IPS-20b (cell line): ENCODE results near the gene ANKRD60.

Source experiments
- H3K27ac ChIP-seq: one replicate; pipeline ENCODE4 v1.5.1; 2013; ENCODE audit warnings: low read length
- H3K27me3 ChIP-seq: 2 replicates; pipeline ENCODE4 v1.6.1; 2013; ENCODE audit warnings: mild to moderate bottlenecking, low read length, inconsistent platforms; ENCODE audit not compliant: insufficient read depth
- H3K36me3 ChIP-seq: 2 replicates; pipeline ENCODE4 v1.6.1; 2013; ENCODE audit warnings: low read depth, mild to moderate bottlenecking, inconsistent platforms, low read length, moderate library complexity; ENCODE audit not compliant: insufficient read depth
- H3K4me1 ChIP-seq: 2 replicates; pipeline ENCODE4 v1.6.1; 2013; ENCODE audit warnings: mild to moderate bottlenecking, control low read depth, inconsistent platforms, low read length, moderate library complexity; ENCODE audit not compliant: insufficient read depth
- H3K4me3 ChIP-seq: 2 replicates; pipeline ENCODE4 v1.5.1; 2013; ENCODE audit warnings: mild to moderate bottlenecking, low read length, inconsistent platforms
- H3K9ac ChIP-seq: 2 replicates; pipeline ENCODE4 v1.6.1; 2013; ENCODE audit warnings: low read depth, mild to moderate bottlenecking, inconsistent platforms, low read length, moderate library complexity
- H3K9me3 ChIP-seq: 2 replicates; pipeline ENCODE4 v1.6.1; 2013; ENCODE audit warnings: mild to moderate bottlenecking, low read depth, low read length, inconsistent platforms; ENCODE audit not compliant: insufficient read depth

The ANKRD60 gene

DNA sequence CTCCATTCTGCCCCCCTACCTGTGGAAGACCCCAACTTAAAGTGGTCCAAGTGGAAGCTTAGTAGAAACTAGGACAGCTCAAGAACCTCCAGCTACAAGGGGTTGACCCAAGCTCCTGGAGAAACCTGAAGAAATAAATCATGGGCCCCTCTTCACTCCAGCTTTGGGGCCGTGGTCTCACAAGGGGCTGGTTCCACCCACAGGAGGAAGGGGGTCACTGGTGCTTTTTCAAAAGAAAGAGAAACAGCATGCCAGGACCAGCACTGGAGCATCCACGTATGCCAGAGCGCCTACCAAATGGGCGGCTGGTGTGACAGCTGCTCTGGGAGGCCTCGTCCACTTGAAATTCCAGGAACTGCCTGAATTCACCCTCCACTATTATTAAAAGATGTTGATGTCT lies 14.4 kb upstream of the ANKRD60 start:
- no peaks in the 10 kb centered on the region for H3K9me3 ChIP-seq
- no peaks in the 10 kb centered on the region for H3K27me3 ChIP-seq
- peaks cover 50% of the 10 kb centered on the region for H3K36me3 ChIP-seq
- H3K27ac ChIP-seq = no peak overlapping the region
- H3K4me1 ChIP-seq = no peaks in the 10 kb centered on the region
- H3K9ac ChIP-seq = no peak overlapping the region
- H3K4me3 ChIP-seq = no peak overlapping the region

DNA sequence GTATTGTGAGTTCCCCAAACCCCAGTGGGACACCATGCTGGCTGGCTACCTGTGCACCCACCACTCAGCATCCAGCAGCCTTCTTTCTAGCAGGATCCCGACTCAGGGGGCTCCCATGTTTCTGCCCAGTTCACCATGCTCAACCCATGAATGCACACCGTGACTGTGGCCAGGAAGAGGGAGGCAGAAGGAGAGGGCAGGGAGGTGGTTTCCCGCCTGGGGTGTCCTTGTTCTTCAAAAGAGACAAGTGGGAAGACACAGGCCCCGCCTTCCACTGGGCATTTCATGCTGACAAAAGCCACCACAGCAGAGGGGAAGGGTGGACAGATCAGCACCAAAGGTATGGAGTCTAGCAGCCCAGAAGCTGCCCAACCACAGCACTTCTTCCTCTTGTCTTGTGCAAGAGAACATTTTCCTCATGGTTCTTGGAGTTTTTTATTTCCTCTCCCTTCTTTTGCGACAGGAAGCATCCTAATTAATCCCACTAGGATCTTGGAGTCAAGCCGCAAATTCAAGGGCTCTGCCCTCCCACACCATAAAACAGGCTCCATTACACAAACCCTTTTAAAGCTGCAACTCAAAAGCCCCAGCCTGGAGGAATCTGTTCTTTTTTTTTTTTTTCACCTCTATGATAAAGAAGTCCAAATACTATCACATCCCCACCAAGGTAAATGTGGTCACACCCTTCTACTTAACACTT lies 13.5 kb upstream of the ANKRD60 start:
- H3K4me1 ChIP-seq = 0 out of 2 replicates have a peak, but pooled peaks cover 4% of the 10 kb centered on the region
- H3K36me3 ChIP-seq = peaks cover 41% of the 10 kb centered on the region
- no peak overlapping the region for H3K9ac ChIP-seq
- no peak overlapping the region for H3K27ac ChIP-seq
- no peak overlapping the region for H3K4me3 ChIP-seq
- peaks cover under 1% of the 10 kb centered on the region; the same call in 1 of the 2 replicates for H3K27me3 ChIP-seq
- H3K9me3 ChIP-seq = no peaks in the 10 kb centered on the region

DNA sequence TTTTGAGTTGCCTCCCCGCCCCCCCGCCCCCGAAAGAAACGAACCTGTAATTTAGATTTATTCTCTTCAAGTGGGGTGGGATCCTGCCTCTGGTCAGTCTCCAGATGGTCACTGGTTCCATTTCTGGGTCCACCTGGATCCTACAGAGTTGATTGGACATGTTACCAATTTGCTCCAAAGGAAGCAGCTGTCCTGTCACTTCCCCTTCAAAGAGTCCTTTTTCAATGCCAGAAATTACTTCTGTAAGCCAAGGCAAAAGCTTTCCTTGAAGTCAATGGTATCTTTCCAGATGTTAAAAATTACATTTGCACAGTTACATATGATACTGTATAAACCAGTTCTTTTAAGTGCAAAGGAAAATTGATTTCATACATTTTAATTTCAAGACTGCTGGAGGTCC lies 12.0 kb upstream of the ANKRD60 start:
- H3K9me3 ChIP-seq = no peaks in the 10 kb centered on the region
- peaks cover 8% of the 10 kb centered on the region; the same call in 1 of the 2 replicates for H3K4me1 ChIP-seq
- H3K9ac ChIP-seq = no peak overlapping the region
- peaks cover 14% of the 10 kb centered on the region for H3K27me3 ChIP-seq
- H3K4me3 ChIP-seq = no peak overlapping the region
- H3K27ac ChIP-seq = no peak overlapping the region
- H3K36me3 ChIP-seq = peaks cover 28% of the 10 kb centered on the region

DNA sequence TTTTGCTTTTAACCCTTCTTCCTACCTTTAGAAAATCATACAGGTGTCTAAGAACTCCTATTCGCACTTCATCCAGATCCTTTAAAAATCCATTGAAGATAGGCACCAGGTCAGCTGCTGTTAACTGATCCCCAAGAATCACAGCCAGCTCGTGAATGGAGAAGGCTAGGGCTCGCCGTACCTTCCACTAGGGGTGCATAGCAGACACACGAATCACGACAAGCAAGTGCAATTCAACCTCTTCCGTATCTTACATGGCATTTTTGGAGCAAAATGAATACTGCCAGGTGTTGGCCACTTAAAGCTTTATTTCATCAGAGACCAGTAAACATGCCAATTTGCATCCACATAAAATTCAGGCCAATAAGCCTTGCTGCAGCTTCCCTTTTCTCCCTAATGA lies 10.8 kb upstream of the ANKRD60 start:
- Histone ChIP-seq H3K36me3 (peaks cover 26% of the 10 kb centered on the region), H3K9me3 (no peaks in the 10 kb centered on the region), H3K9ac (no peak overlapping the region), H3K27ac (no peak overlapping the region), H3K27me3 (peaks cover 14% of the 10 kb centered on the region), H3K4me3 (no peak overlapping the region), H3K4me1 (peaks cover 8% of the 10 kb centered on the region; the same call in 1 of the 2 replicates)

DNA sequence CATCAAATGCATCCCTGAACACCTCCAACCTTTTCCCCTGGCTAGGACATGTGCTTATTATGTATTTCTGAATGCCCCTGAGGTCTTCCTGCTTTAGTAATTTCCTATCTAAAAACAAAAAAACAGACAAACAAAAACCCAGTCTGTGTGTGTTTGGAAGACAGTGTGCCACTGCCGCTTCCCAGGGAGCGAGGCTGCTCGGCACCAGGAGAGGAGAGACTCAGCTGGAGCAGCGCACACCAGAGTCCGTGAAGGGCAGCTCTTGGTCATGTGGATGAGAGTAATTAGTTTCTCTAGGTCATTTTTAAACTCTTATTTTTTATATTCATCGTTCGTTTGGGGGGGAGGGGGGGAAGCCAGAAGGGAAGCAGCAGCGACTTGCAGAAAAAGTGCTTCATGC lies 10.0 kb upstream of the ANKRD60 start:
- Histone ChIP-seq H3K4me3 (no peak overlapping the region), H3K9ac (no peak overlapping the region), H3K27ac (no peak overlapping the region), H3K36me3 (peaks cover 21% of the 10 kb centered on the region), H3K4me1 (peaks cover 8% of the 10 kb centered on the region; the same call in 1 of the 2 replicates), H3K27me3 (peaks cover 14% of the 10 kb centered on the region), H3K9me3 (no peaks in the 10 kb centered on the region)

DNA sequence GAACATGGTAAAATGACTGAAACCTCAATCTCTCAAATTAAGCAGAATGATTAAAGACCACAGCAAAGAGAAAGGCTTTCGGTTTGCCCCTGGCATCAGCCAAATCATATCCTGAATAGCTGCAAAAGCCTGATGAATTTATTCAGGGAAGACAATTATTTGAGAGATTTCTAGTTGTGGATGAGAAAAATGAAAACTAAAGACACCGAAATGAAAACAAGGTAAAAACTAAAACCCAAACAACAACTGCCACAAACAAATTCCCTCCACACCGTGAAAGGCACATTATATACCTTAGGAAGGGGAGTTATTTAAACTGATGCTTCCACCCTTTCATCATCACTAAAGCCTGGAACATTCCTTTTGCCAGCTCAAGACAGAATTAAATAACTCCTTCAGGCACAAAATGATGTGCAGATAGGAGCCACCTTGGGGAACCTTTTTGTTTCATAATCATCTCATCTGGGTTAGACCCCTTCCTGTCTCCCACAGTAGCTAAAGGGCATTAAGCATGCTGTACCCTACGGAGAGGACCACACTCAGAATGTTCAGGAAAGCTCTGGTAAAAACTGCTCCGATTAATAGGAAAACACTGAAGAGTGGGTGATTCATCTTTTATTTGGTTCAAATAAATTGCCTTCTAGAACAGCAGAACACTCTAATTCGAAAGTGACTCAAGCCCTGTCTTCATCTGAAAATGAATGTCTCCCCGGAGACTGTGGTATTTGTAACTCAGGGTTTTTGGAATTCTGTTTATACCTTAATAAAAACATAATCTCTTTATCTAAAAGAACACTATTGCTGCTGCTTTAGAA lies 9.1 kb upstream of the ANKRD60 start:
- peaks cover 8% of the 10 kb centered on the region; the same call in 1 of the 2 replicates for H3K4me1 ChIP-seq
- H3K9ac ChIP-seq = peak overlapping the region; percentile 62; the same call in 1 of the 2 replicates
- H3K9me3 ChIP-seq = no peaks in the 10 kb centered on the region
- no peak overlapping the region for H3K4me3 ChIP-seq
- peaks cover 11% of the 10 kb centered on the region; the same call in 1 of the 2 replicates for H3K36me3 ChIP-seq
- no peak overlapping the region for H3K27ac ChIP-seq
- peaks cover 14% of the 10 kb centered on the region for H3K27me3 ChIP-seq

DNA sequence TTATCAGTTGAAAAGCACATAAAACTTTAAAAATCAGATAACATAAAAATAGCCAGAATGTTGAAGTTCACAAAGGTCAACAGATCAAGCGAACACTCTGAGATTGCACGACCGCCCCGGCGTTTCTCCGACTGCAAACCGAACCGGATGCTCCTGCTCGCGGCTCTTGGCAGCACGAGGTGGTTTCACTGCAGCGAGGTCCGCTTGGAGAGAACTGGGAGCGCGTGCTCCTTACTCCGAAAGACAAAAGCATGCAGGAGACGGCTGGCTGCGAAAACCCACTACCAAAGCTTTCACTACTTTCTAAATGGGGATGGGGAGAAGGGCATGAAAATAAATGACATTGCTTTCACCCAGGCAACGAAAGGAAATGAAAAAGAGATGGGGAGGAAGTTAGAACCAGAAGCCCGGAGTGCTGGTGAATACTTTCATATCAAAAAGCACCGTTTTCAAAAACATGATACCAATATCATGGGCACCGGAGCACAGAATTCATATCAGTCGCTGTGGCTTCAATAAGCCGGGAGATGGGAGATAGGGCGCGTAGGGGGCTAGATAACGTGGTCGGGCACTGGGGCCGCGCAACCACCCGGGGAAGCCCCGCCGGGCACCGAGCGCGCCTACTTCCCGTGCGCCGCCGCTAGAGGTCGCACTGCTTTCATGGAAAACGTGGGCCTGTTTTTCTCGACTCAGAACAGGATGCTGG lies 8.3 kb upstream of the ANKRD60 start:
- H3K4me3 ChIP-seq = peak overlapping the region; percentile 70
- peaks cover 14% of the 10 kb centered on the region for H3K27me3 ChIP-seq
- H3K27ac ChIP-seq = no peak overlapping the region
- no peaks in the 10 kb centered on the region for H3K9me3 ChIP-seq
- H3K9ac ChIP-seq = peak overlapping the region; percentile 70; the same call in 1 of the 2 replicates
- H3K4me1 ChIP-seq = peaks cover 8% of the 10 kb centered on the region; the same call in 1 of the 2 replicates
- H3K36me3 ChIP-seq = peaks cover 9% of the 10 kb centered on the region; the same call in 1 of the 2 replicates

DNA sequence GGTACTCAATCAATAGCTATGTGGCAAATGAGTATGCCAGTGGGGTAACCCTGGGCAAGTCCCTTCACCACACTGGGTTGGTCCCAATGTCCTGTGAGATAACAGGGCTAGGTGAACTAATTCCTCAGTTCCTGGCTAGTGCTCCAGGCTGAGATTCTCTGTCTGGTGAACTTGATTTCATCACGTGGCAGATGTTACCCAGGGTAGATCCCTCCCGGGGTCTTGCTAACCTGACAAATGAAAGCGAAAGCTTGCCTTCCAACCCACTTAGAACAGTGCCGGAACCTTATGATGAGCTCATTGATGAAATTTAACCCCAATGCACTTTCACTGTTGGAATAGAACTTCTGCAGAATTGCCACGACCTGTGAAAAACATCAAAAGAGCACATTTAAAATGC lies 6.6 kb upstream of the ANKRD60 start:
- H3K9ac ChIP-seq = no peak overlapping the region
- peaks cover 6% of the 10 kb centered on the region; the same call in 1 of the 2 replicates for H3K36me3 ChIP-seq
- no peak overlapping the region for H3K4me3 ChIP-seq
- H3K4me1 ChIP-seq = peaks cover 12% of the 10 kb centered on the region; the same call in 1 of the 2 replicates
- no peak overlapping the region for H3K27ac ChIP-seq
- H3K9me3 ChIP-seq = no peaks in the 10 kb centered on the region
- H3K27me3 ChIP-seq = peaks cover 24% of the 10 kb centered on the region

DNA sequence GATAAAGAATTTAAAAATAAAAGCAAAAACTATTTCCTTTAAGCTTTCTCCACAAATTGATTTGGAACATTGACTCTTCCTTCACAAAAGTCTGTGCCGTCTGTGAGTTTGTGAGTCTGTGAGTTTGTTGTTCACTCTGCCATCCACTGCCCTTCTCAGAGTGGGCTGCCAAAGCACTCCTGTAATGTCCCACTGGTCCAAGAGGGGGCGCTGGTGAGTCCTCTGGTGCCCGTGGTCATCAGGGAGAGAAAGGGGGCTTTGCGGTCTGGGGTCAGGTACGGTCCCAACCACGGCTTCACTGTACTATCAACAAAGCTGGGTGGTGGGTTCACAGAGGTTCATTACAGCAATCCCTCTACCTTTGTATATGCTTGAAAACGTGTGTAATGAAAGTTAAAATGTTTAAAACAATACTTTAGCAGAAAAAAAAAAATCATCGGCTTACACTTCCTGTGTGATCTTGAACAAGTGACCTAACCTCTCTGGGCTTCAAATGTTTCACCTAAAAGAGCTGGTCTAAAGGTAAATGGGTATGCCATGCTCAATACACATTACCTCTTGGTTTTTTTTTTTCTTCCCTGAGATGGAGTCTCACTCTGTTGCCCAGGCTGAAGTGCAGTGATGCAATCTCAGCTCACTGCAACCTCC lies 5.6 kb upstream of the ANKRD60 start:
- no peak overlapping the region for H3K4me3 ChIP-seq
- no peak overlapping the region for H3K9ac ChIP-seq
- peaks cover 17% of the 10 kb centered on the region; the same call in 1 of the 2 replicates for H3K4me1 ChIP-seq
- H3K9me3 ChIP-seq = no peaks in the 10 kb centered on the region
- peaks cover 6% of the 10 kb centered on the region; the same call in 1 of the 2 replicates for H3K36me3 ChIP-seq
- H3K27ac ChIP-seq = no peak overlapping the region
- peaks cover 34% of the 10 kb centered on the region for H3K27me3 ChIP-seq

DNA sequence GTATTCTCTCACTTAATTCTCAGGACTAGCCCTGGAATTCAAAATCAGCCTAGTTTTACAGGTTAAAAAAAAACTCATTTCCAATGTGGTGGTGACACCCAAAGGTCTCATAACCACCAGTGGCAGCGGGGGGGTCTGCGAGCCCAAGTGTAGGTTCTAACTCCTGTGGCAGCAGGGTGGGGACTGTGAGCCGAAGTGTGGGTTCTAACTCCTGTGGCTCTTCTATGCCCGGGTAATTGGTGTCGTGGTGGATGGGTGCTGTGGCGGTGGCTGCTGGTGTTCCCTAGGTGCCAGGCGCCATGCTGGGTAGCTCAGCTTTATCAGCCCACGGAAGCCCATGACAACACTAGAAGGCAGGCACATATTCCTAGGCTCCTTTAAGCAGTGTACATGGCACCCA lies 4.9 kb upstream of the ANKRD60 start:
- Histone ChIP-seq H3K27ac (no peak overlapping the region), H3K4me1 (peaks cover 17% of the 10 kb centered on the region; the same call in 1 of the 2 replicates), H3K36me3 (peaks cover 6% of the 10 kb centered on the region; the same call in 1 of the 2 replicates), H3K4me3 (no peak overlapping the region), H3K9me3 (no peaks in the 10 kb centered on the region), H3K9ac (no peak overlapping the region), H3K27me3 (peaks cover 37% of the 10 kb centered on the region)

DNA sequence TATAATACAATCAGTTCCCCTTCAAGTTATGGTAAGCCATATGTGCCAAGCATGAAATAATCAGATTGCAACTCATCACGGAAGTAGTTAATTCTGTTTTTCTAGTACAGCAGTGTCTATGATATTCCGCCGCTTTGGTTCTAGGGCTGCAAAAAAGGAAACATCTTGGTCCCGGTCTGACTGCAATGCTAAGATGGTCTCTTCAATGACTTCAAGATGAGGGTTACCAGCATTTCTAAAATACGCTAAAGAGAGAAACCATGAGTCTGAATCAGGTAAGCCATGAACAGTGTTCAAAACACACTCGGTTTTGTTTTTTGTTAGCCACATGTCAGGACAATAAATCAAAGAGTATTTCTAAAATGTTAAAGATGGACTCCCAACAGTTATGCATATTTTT lies 3.2 kb upstream of the ANKRD60 start:
- Histone ChIP-seq H3K9me3 (no peaks in the 10 kb centered on the region), H3K27me3 (peaks cover 51% of the 10 kb centered on the region), H3K4me3 (no peak overlapping the region)

More for the DNA sequence above, 3.2 kb upstream of the ANKRD60 start:
- peaks cover 12% of the 10 kb centered on the region; the same call in 1 of the 2 replicates for H3K4me1 ChIP-seq
- H3K36me3 ChIP-seq = peaks cover 6% of the 10 kb centered on the region; the same call in 1 of the 2 replicates
- H3K27ac ChIP-seq = no peak overlapping the region
- no peak overlapping the region for H3K9ac ChIP-seq
